Gastrocnemius medialis (tissue), 4 donors: Measurements from ENCODE around the gene CENPE. TPM values are rescaled to one million over a fixed set of nuclear protein-coding genes. Genes with fewer than 3 reads are reported as not detected.

Experiments
- ATAC-seq, 2 donors: fragments of 150-250 bp; one replicate each; pipeline ENCODE4 v1.9.1; 2016
- DNase-seq, 2 donors: peaks; one replicate each; pipeline ENCODE4 v3.0.0-alpha.2; 2019
- H3K27ac ChIP-seq, 4 donors: fragments of 200-600 bp; sonication (generic); 1 replicate in 1 of 4; 2 replicates in 3 of 4; pipeline ENCODE4 v1.5.1; 2016 to 2018; ENCODE audit warnings: mild to moderate bottlenecking in 2 of 4, moderate library complexity in 1 of 4
- H3K27me3 ChIP-seq, 3 donors: fragments of 200-600 bp; sonication (generic) in 2 of 3; 1 replicate in 1 of 3; 2 replicates in 2 of 3; pipeline versions ENCODE4 v1.5.1 to v1.6.0; 2016 to 2019; ENCODE audit warnings: mild to moderate bottlenecking in 1 of 3, moderate library complexity in 1 of 3
- H3K36me3 ChIP-seq, 2 donors: fragments of 200-600 bp; sonication (generic) in 1 of 2; one replicate each; pipeline ENCODE4 v1.5.1; 2017 to 2018
- H3K4me1 ChIP-seq, 2 donors: fragments of 200-600 bp; sonication (generic) in 1 of 2; one replicate each; pipeline ENCODE4 v1.5.1; 2016 to 2017; ENCODE audit warnings: mild to moderate bottlenecking in 2 of 2
- H3K4me3 ChIP-seq, 4 donors: fragments of 200-600 bp; sonication (generic) in 3 of 4; 1 replicate in 1 of 4; 2 replicates in 3 of 4; pipeline ENCODE4 v1.5.1; 2016 to 2019; ENCODE audit warnings: mild to moderate bottlenecking in 2 of 4
- H3K9me3 ChIP-seq, 3 donors: fragments of 200-600 bp; sonication (generic) in 2 of 3; 1 replicate in 1 of 3; 2 replicates in 2 of 3; pipeline ENCODE4 v1.5.1; 2016 to 2019
- POLR2A ChIP-seq, 2 donors: fragments of 450-650 bp; IDR thresholded peaks; one replicate each; pipeline ENCODE4 v1.6.1; 2017; ENCODE audit warnings: antibody characterized with exemption in 2 of 2, mild to moderate bottlenecking in 2 of 2, moderate library complexity in 2 of 2
- in situ Hi-C, 4 donors: fragments of 200-750 bp; cut with MboI; loops; one replicate each; pipeline versions ENCODE4 v1.15.0 to v1.8.0; 2017; ENCODE audit warnings: low sequenced_read_pairs in 4 of 4
- intact Hi-C: fragments of 100-400 bp; cut with DNase I; formaldehyde crosslinking; loops from one replicate; pipeline ENCODE4 v1.15.1; 2023; ENCODE audit warnings: low total_unique reads
- total RNA-seq, 4 donors: library from RNA; depleted of rRNA; stranded (reverse); fragments of >200 nt; gene quantifications; one replicate each; pipeline versions ENCODE4 v1.1.0 to v1.2.3, GENCODE V29; 2016
- TF ChIP-seq, protein P1 (sequence below), 5 experiments: fragments of 450-650 bp in 3 of 5; fragments of 200-600 bp in 2 of 5; sonication (generic) in 2 of 5; IDR thresholded peaks in 4 of 5; conservative IDR thresholded peaks in 1 of 5; 1 replicate in 4 of 5; 2 replicates in 1 of 5; pipeline ENCODE4 v1.5.1; 2016 to 2019; ENCODE audit warnings: antibody characterized with exemption in 5 of 5, mild to moderate bottlenecking in 3 of 5, moderate library complexity in 3 of 5

The CENPE gene
- total RNA-seq, 4 donors from 2014 or later, result 0.15 to 0.63 (median 0.18) TPM

DNA sequence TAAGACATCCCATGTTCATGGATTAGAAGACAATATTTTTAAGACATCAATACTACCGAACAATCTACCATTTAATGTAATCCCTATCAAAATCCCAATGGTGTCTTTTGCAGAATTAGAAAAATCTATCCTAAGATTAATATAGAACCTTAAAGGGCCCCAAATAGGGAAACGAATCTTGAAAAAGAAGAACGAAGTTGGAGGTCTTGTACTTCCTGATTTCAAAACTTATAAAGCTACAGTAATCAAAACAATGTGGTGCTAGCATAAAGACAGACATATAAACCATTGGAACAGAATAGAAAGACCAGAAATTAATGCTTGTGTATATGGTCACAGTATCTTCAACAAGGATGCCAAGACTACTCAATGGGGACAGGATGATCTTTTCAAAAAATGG, 42.0 kb downstream of the CENPE start:
- no peak for TF ChIP-seq POLR2A (IDR thresholded peaks at IDR 0.05)
- TF ChIP-seq, protein P1, sequence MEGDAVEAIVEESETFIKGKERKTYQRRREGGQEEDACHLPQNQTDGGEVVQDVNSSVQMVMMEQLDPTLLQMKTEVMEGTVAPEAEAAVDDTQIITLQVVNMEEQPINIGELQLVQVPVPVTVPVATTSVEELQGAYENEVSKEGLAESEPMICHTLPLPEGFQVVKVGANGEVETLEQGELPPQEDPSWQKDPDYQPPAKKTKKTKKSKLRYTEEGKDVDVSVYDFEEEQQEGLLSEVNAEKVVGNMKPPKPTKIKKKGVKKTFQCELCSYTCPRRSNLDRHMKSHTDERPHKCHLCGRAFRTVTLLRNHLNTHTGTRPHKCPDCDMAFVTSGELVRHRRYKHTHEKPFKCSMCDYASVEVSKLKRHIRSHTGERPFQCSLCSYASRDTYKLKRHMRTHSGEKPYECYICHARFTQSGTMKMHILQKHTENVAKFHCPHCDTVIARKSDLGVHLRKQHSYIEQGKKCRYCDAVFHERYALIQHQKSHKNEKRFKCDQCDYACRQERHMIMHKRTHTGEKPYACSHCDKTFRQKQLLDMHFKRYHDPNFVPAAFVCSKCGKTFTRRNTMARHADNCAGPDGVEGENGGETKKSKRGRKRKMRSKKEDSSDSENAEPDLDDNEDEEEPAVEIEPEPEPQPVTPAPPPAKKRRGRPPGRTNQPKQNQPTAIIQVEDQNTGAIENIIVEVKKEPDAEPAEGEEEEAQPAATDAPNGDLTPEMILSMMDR (IDR thresholded peaks at IDR 0.05 in 4 of 5, conservative IDR thresholded peaks at IDR 0.05 in 1 of 5), result no peak
- in situ Hi-C loops (no loop called here), intact Hi-C loops (no loop called here)
- H3K4me3 ChIP-seq, result no peak overlapping the region
- no peak for ATAC-seq
- no peaks in the 10 kb centered on the region for H3K27me3 ChIP-seq
- H3K27ac ChIP-seq, result no peak overlapping the region
- no peaks in the 10 kb centered on the region for H3K4me1 ChIP-seq
- DNase-seq, result no peak
- no peaks in the 10 kb centered on the region for H3K9me3 ChIP-seq
- no peaks in the 10 kb centered on the region for H3K36me3 ChIP-seq

DNA sequence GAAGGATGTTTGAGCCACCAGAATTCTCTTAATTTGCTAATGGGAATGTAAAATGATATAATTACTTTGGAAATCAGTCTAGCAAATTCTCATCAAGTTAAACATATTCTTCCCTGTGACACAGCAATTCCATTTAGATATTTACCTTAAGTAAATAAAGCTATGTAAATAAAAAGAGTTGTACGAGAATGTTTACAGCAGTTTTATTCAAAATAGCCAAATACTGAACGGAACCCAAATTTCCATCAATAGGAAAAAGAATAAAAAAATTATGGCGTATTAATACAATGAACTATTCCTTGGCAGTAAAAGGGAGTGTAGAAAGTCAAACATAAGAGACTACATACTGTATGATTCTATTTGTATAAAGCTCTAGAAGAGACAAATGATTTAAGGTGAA, 45.8 kb downstream of the CENPE start:
- no peak for ATAC-seq
- no peaks in the 10 kb centered on the region for H3K4me1 ChIP-seq
- no peaks in the 10 kb centered on the region for H3K9me3 ChIP-seq
- H3K27ac ChIP-seq, result no peak overlapping the region
- in situ Hi-C loops, result no loop called here
- no peak for TF ChIP-seq POLR2A (IDR thresholded peaks at IDR 0.05)
- TF ChIP-seq, protein P1 (IDR thresholded peaks at IDR 0.05 in 4 of 5, conservative IDR thresholded peaks at IDR 0.05 in 1 of 5), result no peak
- no peak for DNase-seq
- no peak overlapping the region for H3K4me3 ChIP-seq
- H3K27me3 ChIP-seq, result no peaks in the 10 kb centered on the region
- no peaks in the 10 kb centered on the region for H3K36me3 ChIP-seq
- intact Hi-C loops, result no loop called here

DNA sequence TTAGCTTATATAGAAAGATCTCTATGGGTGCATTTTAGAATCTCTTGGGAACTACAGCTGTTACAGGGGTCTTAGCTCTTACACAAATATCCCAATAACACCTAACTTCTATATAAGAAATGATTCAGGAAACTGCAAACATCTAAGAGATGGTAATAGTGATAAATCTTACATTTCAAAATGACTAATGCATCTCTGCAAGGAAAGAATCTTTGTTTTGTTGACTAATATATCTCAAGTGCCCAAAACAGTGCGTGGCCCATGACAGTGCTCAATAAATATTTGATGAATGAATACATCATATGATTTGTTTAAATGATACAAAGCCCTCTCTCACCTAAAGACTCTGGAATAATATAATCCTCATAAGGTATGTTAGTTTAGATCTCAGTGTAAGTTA, 47.5 kb downstream of the CENPE start:
- no peak overlapping the region for H3K27ac ChIP-seq
- no peaks in the 10 kb centered on the region for H3K4me1 ChIP-seq
- DNase-seq, result no peak
- no peaks in the 10 kb centered on the region for H3K36me3 ChIP-seq
- no peaks in the 10 kb centered on the region for H3K9me3 ChIP-seq
- H3K4me3 ChIP-seq, result no peak overlapping the region
- ATAC-seq, result no peak
- in situ Hi-C loops (no loop called here), intact Hi-C loops (no loop called here)
- no peaks in the 10 kb centered on the region for H3K27me3 ChIP-seq
- TF ChIP-seq POLR2A (IDR thresholded peaks at IDR 0.05), result no peak
- TF ChIP-seq, protein P1 (IDR thresholded peaks at IDR 0.05 in 4 of 5, conservative IDR thresholded peaks at IDR 0.05 in 1 of 5), result no peak

DNA sequence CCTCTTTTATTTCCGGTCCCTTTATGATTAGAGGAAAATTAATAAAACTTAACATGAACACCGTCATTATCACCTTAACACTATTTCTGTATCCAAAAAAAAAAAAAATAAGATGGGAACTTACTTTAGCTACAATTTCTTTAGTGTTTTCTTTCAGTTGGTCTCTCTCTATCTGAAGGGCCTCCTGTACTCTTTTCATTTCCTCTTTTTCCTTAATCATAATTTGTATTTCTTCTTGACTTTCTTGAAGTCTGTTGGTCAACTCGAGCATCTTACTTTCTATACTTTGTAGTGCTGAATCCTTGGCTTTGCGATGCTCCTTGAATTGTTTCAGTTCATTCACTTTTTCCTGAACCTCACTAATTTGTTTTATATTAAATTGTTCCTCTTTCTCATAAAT, 53.2 kb downstream of the CENPE start:
- DNase-seq, result no peak
- ATAC-seq, result no peak
- no peak overlapping the region for H3K4me3 ChIP-seq
- no peaks in the 10 kb centered on the region for H3K4me1 ChIP-seq
- no peaks in the 10 kb centered on the region for H3K36me3 ChIP-seq
- no peaks in the 10 kb centered on the region for H3K27me3 ChIP-seq
- H3K9me3 ChIP-seq, result no peaks in the 10 kb centered on the region
- no peak for TF ChIP-seq POLR2A (IDR thresholded peaks at IDR 0.05)
- TF ChIP-seq, protein P1 (IDR thresholded peaks at IDR 0.05 in 4 of 5, conservative IDR thresholded peaks at IDR 0.05 in 1 of 5), result no peak
- H3K27ac ChIP-seq, result no peak overlapping the region
- intact Hi-C loops, result no loop called here
- in situ Hi-C loops, result no loop called here

DNA sequence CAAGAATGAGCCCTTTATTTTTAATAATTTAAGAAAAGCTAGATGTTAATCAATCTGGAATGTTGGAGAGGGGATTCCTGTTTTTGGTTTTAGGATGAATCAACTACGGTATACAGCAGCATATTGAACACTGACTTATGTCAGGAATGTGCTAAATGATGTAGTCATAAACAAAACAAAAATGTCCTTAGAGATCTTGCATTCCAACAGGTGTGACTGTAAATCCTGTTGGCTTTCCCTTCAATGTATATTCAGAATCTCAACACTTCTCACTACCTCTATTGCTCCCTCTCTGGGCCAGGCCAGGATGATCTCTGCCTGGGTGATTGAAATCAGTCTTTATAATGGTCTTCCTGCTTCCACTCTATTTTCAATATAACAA, 60.7 kb downstream of the CENPE start:
- no peak overlapping the region for H3K4me3 ChIP-seq
- intact Hi-C loops (no loop called here), in situ Hi-C loops (no loop called here)
- H3K27me3 ChIP-seq, result no peaks in the 10 kb centered on the region
- DNase-seq, result no peak
- no peaks in the 10 kb centered on the region for H3K36me3 ChIP-seq
- no peak for ATAC-seq
- H3K27ac ChIP-seq, result no peak overlapping the region
- H3K9me3 ChIP-seq, result no peaks in the 10 kb centered on the region
- no peak for TF ChIP-seq POLR2A (IDR thresholded peaks at IDR 0.05)
- no peaks in the 10 kb centered on the region for H3K4me1 ChIP-seq
